Measurements from ENCODE around the gene ZNF318. TPM values are rescaled to one million over a fixed set of nuclear protein-coding genes. Genes with fewer than 3 reads are reported as not detected.
A peak's percentile ranks its signal among the peaks of the same experiment; 100 is the strongest.

The ZNF318 gene
- total RNA-seq, 6 experiments from 2014 or later, result 8.8 to 13.3 (median 9.1) TPM

- H3K4me1 ChIP-seq, result peaks cover 0 to 15% (median 2%) of the 10 kb centered on the region in 4 donors
- peak overlapping the region; percentile 62 to 70 (median 67) for H3K27ac ChIP-seq
- no peak for TF ChIP-seq CTCF (IDR thresholded peaks at IDR 0.05)
- no peak for TF ChIP-seq POLR2A (IDR thresholded peaks at IDR 0.05)
- no peaks in the 10 kb centered on the region for H3K27me3 ChIP-seq
- intact Hi-C loops (cut with DNase I), result no loop called here
- 3% methylated on average over 28 of the region's 71 CpGs for WGBS (ENCODE audit: insufficient coverage, low coverage, low lambda C conversion rate, missing lambda C conversion rate)
- peak overlapping the region; percentile 67 to 75 (median 74) for H3K4me3 ChIP-seq
- DNase-seq (peak; percentile 58 to 66 (median 62)), ATAC-seq (peak; percentile 8 to 34 (median 22))
- peaks cover 0 to 10% (median 0%) of the 10 kb centered on the region in 4 donors for H3K36me3 ChIP-seq
- H3K9me3 ChIP-seq, result no peaks in the 10 kb centered on the region
Measured at GRCh38 chr6:43368259-43369160, 937 bp downstream of the ZNF318 start.

GRCh38 chr6:43367245-43367984, 2.0 kb downstream of the ZNF318 start:
- H3K27ac ChIP-seq, result no peak overlapping the region
- no peaks in the 10 kb centered on the region for H3K27me3 ChIP-seq
- intact Hi-C loops (cut with DNase I), result no loop called here
- TF ChIP-seq POLR2A (IDR thresholded peaks at IDR 0.05) (no peak), CTCF (IDR thresholded peaks at IDR 0.05) (no peak)
- peaks cover 0 to 15% (median 2%) of the 10 kb centered on the region in 4 donors for H3K4me1 ChIP-seq
- H3K36me3 ChIP-seq, result peaks cover 0 to 18% (median 0%) of the 10 kb centered on the region in 4 donors
- no peak for DNase-seq
- H3K4me3 ChIP-seq, result no peak overlapping the region
- no peak for ATAC-seq
- no peaks in the 10 kb centered on the region for H3K9me3 ChIP-seq
- WGBS (ENCODE audit: insufficient coverage, low coverage, low lambda C conversion rate, missing lambda C conversion rate), result 69% methylated on average over 8 of the region's 9 CpGs

DNA sequence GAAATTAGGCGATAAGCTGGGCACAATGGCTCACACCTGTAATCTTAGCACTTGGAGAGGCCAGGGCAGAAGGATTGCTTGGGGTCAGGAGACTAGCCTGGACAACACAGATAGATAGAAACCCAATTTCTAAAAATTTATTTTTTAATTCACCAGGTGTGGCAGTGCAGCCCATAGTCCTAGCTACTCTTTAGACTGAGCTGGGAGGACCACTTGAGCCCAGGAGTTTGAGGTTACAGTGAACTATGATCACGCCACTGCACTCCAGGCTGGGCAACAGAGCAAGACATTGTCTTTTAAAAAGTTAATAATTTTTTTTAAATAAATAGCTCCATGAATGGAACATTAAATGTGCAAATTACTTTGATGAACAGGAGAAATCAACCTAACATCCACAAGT, 8.2 kb downstream of the ZNF318 start:
- TF ChIP-seq POLR2A (IDR thresholded peaks at IDR 0.05), result no peak
- TF ChIP-seq CTCF (IDR thresholded peaks at IDR 0.05), result no peak
- Histone ChIP-seq H3K4me1 (peaks cover 0 to 5% (median 0%) of the 10 kb centered on the region in 4 donors), H3K4me3 (no peak overlapping the region), H3K27ac (no peak overlapping the region), H3K9me3 (no peaks in the 10 kb centered on the region), H3K36me3 (peaks cover 0 to 52% (median 9%) of the 10 kb centered on the region in 4 donors), H3K27me3 (no peaks in the 10 kb centered on the region)
- WGBS (ENCODE audit: insufficient coverage, low coverage, low lambda C conversion rate, missing lambda C conversion rate), result 94% methylated on average over 2 of the region's 2 CpGs
- no peak for ATAC-seq
- intact Hi-C loops (cut with DNase I), result no loop called here
- no peak for DNase-seq

DNA sequence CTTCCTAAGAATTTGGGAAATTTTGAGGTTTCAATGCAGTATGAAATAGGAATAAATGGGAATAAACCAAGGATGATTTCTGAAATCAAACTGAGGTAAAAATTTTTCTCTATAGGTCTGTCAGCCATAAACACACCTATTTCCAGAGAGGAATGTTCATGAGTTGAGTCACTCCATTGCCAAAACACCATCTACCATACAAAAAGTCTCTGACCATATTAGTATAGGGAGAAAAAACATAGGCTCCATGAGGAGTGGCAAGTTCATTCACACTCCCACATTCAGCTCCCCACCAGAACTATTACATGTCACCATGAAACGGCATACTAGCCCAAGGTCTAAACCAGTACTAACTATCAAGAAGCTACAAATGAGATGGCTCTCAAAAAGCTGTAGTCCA, 9.6 kb downstream of the ZNF318 start:
- peaks cover 0 to 5% (median 0%) of the 10 kb centered on the region in 4 donors for H3K4me1 ChIP-seq
- H3K36me3 ChIP-seq, result peaks cover 0 to 61% (median 16%) of the 10 kb centered on the region in 4 donors
- no peak overlapping the region for H3K4me3 ChIP-seq
- intact Hi-C loops (cut with DNase I), result loop anchor here in 1 of 2 donors (10.0 kb wide), 1 partner anchor 95 kb away; no protein-coding TSS in a partner anchor
- ATAC-seq, result no peak
- WGBS (ENCODE audit: insufficient coverage, low coverage, low lambda C conversion rate, missing lambda C conversion rate), result 100% methylated on average over 1 of the region's 1 CpG
- no peaks in the 10 kb centered on the region for H3K9me3 ChIP-seq
- H3K27me3 ChIP-seq, result no peaks in the 10 kb centered on the region
- no peak overlapping the region for H3K27ac ChIP-seq
- DNase-seq, result no peak
- TF ChIP-seq CTCF (IDR thresholded peaks at IDR 0.05) (no peak), POLR2A (IDR thresholded peaks at IDR 0.05) (no peak)
